ENCODE measurements around the gene CST2. TPM values are rescaled to one million over a fixed set of nuclear protein-coding genes. Genes with fewer than 3 reads are reported as not detected.

Gene CST2
- total and polyA plus RNA-seq, 2 donors (not counting 3 experiments of a cell fraction or from before 2014, with no cell fraction given): not detected

GRCh38 chr20:23868321-23868720, 41.8 kb upstream of the CST2 start:
- TF ChIP-seq FOS (IDR thresholded peaks at IDR 0.05; ENCODE audit: borderline replicate concordance, insufficient read depth, low read length): no peak
- TF ChIP-seq GATA2 (IDR thresholded peaks at IDR 0.05; ENCODE audit: insufficient read depth, insufficient read length, low read depth, low read length): no peak
- no peak for TF ChIP-seq MYC (IDR thresholded peaks at IDR 0.05; ENCODE audit: low read depth, low read length)
- TF ChIP-seq CTCF (IDR thresholded peaks at IDR 0.05; ENCODE audit: extremely low read depth in 1 of 2, insufficient read depth in 1 of 2, low read depth in 1 of 2, low read length in 2 of 2): no peak
- no peak for TF ChIP-seq POLR2AphosphoS5 (IDR thresholded peaks at IDR 0.05; ENCODE audit: insufficient read depth, low read depth, low read length)
- no peak for TF ChIP-seq JUN (IDR thresholded peaks at IDR 0.05; ENCODE audit: borderline replicate concordance, insufficient read depth, insufficient read length, low read depth)
- TF ChIP-seq MAX (IDR thresholded peaks at IDR 0.05; ENCODE audit: insufficient read depth, insufficient read length): no peak
- TF ChIP-seq POLR2A (IDR thresholded peaks at IDR 0.05; ENCODE audit: low read depth, low read length): no peak
- TF ChIP-seq EZH2 (IDR thresholded peaks at IDR 0.05; ENCODE audit: borderline replicate concordance, low read depth, low read length, severe bottlenecking): no peak
- no peak for FAIRE-seq
- H3K36me3 ChIP-seq (ENCODE audit: control insufficient read depth in 2 of 2, extremely low read depth in 1 of 2, insufficient read depth in 2 of 2, low read length in 2 of 2): no peaks in the 10 kb centered on the region
- H3K9me1 ChIP-seq (replicated peaks; ENCODE audit: control insufficient read depth, extremely low read depth, insufficient read depth, low read length): no peaks in the 10 kb centered on the region
- intact Hi-C loops (cut with micrococcal nuclease): no loop called here
- DNase-seq (ENCODE audit: low read depth, low spot score): no peak
- H3K4me1 ChIP-seq (ENCODE audit: control insufficient read depth, extremely low read depth, insufficient read depth, low read length): no peaks in the 10 kb centered on the region
- no peak overlapping the region for H3K4me3 ChIP-seq (replicated peaks in 1 of 3; ENCODE audit: insufficient read depth in 1 of 3, low read depth in 1 of 3, low read length in 3 of 3)
- POLR2A ChIA-PET: no interaction called here
- no TSS peak for BruUV-seq (replicated peaks)
- no peaks in the 10 kb centered on the region for H4K20me1 ChIP-seq (replicated peaks; ENCODE audit: control insufficient read depth, extremely low read depth, insufficient read depth, low read length)
- no peak overlapping the region for H2AFZ ChIP-seq (ENCODE audit: low read depth, low read length)
- H3K27me3 ChIP-seq (ENCODE audit: control insufficient read depth in 2 of 2, insufficient read depth in 2 of 2, low read length in 2 of 2): peaks cover 2 to 8% of the 10 kb centered on the region in 2 experiments
- CTCF ChIA-PET: no interaction called here
- H3K4me2 ChIP-seq (ENCODE audit: insufficient read depth, low read length): no peak overlapping the region
- no peak overlapping the region for H3K9ac ChIP-seq (replicated peaks; ENCODE audit: extremely low read depth, insufficient read depth, low read length)
- dilution Hi-C loops (cut with MboI; ENCODE audit: extremely low pct_ligation_motif_present, low sequenced_read_pairs): no loop called here
- H3K79me2 ChIP-seq (ENCODE audit: control insufficient read depth, insufficient read depth, low read length): no peaks in the 10 kb centered on the region
- H3K27ac ChIP-seq (ENCODE audit: insufficient read depth, low read depth, low read length): no peak overlapping the region
- no peaks in the 10 kb centered on the region for H3K9me3 ChIP-seq (replicated peaks; ENCODE audit: control insufficient read depth, insufficient read depth, low read length)

All from endothelial cell of umbilical vein (primary cell).